ENCODE results near the gene MORC3.

The MORC3 gene

DNA sequence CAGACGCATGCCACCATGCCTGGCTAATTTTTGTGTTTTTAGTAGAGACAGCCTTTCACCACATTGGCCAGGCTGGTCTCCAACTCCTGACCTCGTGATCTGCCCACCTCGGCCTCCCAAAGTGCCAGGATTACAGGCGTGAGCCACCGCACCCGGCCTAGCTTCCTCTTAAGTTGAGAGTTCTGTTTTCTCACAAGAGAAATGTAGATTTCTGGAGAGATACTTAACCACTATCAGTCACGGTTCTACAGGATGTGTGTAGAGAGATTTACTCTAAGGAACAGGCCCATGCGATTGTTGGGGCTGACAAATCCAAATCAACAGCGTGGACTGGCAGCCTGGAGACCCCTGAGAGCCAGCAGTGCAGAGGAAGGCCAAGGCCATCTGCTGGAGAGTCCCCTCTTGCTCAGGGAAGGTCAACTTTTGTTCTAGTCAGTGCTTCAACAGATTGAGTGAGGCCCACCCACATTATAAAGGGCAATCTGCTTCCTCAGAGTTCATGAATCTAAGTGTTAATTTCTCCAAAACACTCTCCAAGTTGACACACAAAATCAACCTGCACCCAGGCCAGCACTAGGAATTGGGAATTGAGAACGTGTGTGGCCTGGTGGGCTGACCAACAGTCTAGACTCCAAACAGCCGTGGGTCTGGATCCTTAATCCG lies 103.9 kb downstream of the MORC3 start:
- no peak for DNase-seq (ENCODE audit: low read depth)

GRCh38 chr21:36424592-36424991 lies 104.6 kb downstream of the MORC3 start:
- no peak for DNase-seq (ENCODE audit: low read depth)

DNA sequence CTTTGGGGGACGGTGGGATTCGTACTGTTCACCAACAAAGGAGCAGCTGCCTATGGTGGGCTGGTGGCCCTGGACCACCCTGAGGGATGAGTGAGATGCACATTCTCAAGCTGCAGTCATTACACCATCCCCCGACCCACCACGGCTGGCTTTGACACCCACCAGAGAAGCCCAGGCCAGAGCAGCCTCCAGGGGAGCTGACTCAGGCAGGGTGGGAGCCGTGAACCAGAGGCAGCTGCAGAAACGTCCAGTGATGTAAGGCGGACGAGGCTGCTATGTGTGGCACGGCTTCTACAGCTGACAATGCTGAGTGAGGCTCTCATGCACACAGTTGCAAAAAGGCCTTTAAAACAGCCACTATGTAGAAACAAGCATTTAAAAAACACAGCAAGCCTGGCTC lies 105.3 kb downstream of the MORC3 start:
- DNase-seq (ENCODE audit: low read depth) = no peak
